Nephron progenitor cell (in vitro differentiated cells): ENCODE data around the gene NCOA1.
A peak's percentile ranks its signal among the peaks of the same experiment; 100 is the strongest.

ENCODE experiments used
- DNase-seq: peaks from one replicate; pipeline ENCODE4 v3.0.0; 2021
- H3K27ac Mint-ChIP-seq: 2 replicates; pipeline ENCODE4 v1.8.0; 2021; ENCODE audit warnings: mild to moderate bottlenecking, moderate library complexity, mixed read lengths
- H3K27me3 Mint-ChIP-seq: 2 replicates; pipeline ENCODE4 v1.8.0; 2021; ENCODE audit warnings: mild to moderate bottlenecking, low read depth, mixed read lengths; ENCODE audit not compliant: poor library complexity
- H3K36me3 Mint-ChIP-seq: 2 replicates; pipeline ENCODE4 v1.8.0; 2021; ENCODE audit warnings: low read depth, mixed read lengths
- H3K4me1 Mint-ChIP-seq: 2 replicates; pipeline ENCODE4 v1.8.0; 2021; ENCODE audit warnings: mixed read lengths
- H3K4me3 Mint-ChIP-seq: 2 replicates; pipeline ENCODE4 v1.8.0; 2021; ENCODE audit warnings: mild to moderate bottlenecking, moderate library complexity, mixed read lengths
- H3K9me3 Mint-ChIP-seq: 2 replicates; pipeline ENCODE4 v1.8.0; 2021; ENCODE audit warnings: mild to moderate bottlenecking, moderate library complexity, mixed read lengths
- CTCF ChIP-seq: fragments of 200-600 bp; sonication (generic); IDR thresholded peaks from 2 replicates; pipeline ENCODE4 v1.5.0; 2021; ENCODE audit warnings: antibody characterized with exemption

NCOA1 gene

GRCh38 chr2:24816884-24817283 lies 325.8 kb downstream of the NCOA1 start:
- Mint-ChIP-seq H3K27me3 (no peaks in the 10 kb centered on the region), H3K9me3 (peaks cover 9% of the 10 kb centered on the region), H3K36me3 (peaks cover 86% of the 10 kb centered on the region), H3K4me3 (no peak overlapping the region), H3K27ac (peak overlapping the region; percentile 66), H3K4me1 (peaks cover 28% of the 10 kb centered on the region)
- no peak for DNase-seq
- TF ChIP-seq CTCF, result no peak

GRCh38 chr2:24818721-24819167 lies 327.7 kb downstream of the NCOA1 start:
- H3K36me3 Mint-ChIP-seq, result peaks cover 84% of the 10 kb centered on the region
- TF ChIP-seq CTCF, result no peak
- peak overlapping the region; percentile 80 for H3K27ac Mint-ChIP-seq
- H3K4me1 Mint-ChIP-seq, result peaks cover 35% of the 10 kb centered on the region
- no peaks in the 10 kb centered on the region for H3K9me3 Mint-ChIP-seq
- H3K27me3 Mint-ChIP-seq, result no peaks in the 10 kb centered on the region
- no peak overlapping the region for H3K4me3 Mint-ChIP-seq
- DNase-seq, result no peak

GRCh38 chr2:24819442-24820174 lies 328.6 kb downstream of the NCOA1 start:
- no peak for TF ChIP-seq CTCF
- Mint-ChIP-seq H3K27ac (peak overlapping the region; percentile 84), H3K27me3 (no peaks in the 10 kb centered on the region), H3K9me3 (no peaks in the 10 kb centered on the region), H3K4me3 (no peak overlapping the region), H3K4me1 (peaks cover 26% of the 10 kb centered on the region), H3K36me3 (peaks cover 83% of the 10 kb centered on the region)
- DNase-seq, result no peak

- no peaks in the 10 kb centered on the region for H3K27me3 Mint-ChIP-seq
- H3K4me1 Mint-ChIP-seq, result peaks cover 26% of the 10 kb centered on the region
- DNase-seq, result no peak
- H3K9me3 Mint-ChIP-seq, result no peaks in the 10 kb centered on the region
- no peak overlapping the region for H3K4me3 Mint-ChIP-seq
- H3K27ac Mint-ChIP-seq, result no peak overlapping the region
- H3K36me3 Mint-ChIP-seq, result peaks cover 84% of the 10 kb centered on the region
- no peak for TF ChIP-seq CTCF
Measured at GRCh38 chr2:24820175-24820513, 329.1 kb downstream of the NCOA1 start.
